ENCODE results near the gene COBL. TPM values are rescaled to one million over a fixed set of nuclear protein-coding genes. Genes with fewer than 3 reads are reported as not detected.

Gene COBL
- total and polyA plus RNA-seq, 10 of the 15 experiments (the other 5 are each of a cell fraction or from before 2014, with no cell fraction given) = 0.21 TPM; not detected in 9

- TF ChIP-seq, protein P1, sequence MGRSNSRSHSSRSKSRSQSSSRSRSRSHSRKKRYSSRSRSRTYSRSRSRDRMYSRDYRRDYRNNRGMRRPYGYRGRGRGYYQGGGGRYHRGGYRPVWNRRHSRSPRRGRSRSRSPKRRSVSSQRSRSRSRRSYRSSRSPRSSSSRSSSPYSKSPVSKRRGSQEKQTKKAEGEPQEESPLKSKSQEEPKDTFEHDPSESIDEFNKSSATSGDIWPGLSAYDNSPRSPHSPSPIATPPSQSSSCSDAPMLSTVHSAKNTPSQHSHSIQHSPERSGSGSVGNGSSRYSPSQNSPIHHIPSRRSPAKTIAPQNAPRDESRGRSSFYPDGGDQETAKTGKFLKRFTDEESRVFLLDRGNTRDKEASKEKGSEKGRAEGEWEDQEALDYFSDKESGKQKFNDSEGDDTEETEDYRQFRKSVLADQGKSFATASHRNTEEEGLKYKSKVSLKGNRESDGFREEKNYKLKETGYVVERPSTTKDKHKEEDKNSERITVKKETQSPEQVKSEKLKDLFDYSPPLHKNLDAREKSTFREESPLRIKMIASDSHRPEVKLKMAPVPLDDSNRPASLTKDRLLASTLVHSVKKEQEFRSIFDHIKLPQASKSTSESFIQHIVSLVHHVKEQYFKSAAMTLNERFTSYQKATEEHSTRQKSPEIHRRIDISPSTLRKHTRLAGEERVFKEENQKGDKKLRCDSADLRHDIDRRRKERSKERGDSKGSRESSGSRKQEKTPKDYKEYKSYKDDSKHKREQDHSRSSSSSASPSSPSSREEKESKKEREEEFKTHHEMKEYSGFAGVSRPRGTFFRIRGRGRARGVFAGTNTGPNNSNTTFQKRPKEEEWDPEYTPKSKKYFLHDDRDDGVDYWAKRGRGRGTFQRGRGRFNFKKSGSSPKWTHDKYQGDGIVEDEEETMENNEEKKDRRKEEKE (IDR thresholded peaks at IDR 0.05) = no peak
- TF ChIP-seq IKZF2 (IDR thresholded peaks at IDR 0.05) (no peak), BRCA1 (IDR thresholded peaks at IDR 0.05; ENCODE audit: low read depth, low read length) (no peak)
Measured at GRCh38 chr7:50980411-50980810, 336.2 kb downstream of the COBL start (continued).

DNA sequence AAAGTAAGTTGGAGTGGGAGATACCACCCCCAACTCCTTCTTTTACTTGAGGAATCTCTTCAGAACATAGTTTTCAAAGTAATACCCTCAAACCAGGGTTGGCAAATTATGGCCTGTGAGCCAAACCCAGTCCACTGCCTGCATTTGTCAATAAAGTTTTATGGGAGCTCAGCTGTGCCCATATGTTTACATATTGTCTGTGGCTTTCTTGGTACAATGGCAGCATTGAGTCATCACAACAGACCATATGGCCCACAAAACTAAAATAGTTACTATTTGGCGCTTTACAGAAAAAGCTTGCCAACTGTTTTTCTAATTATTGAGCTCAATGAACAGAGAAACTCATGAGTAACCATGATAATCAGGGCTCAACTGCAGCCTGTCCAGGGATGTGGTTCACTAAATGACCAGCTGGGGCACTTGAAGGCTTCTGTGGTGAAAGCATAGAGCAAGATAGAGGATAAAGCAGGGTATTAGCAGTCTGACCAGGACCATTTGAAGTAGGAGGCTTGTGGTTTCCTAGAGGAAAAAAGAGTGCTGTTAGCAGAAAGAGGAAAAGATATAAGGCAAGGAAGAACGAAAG is 337.9 kb downstream of the COBL start:
- Histone ChIP-seq H3K79me2 (ENCODE audit: control insufficient read depth, insufficient read depth, low read length) (no peaks in the 10 kb centered on the region), H3K9me3 (replicated peaks; ENCODE audit: control insufficient read depth, insufficient read depth, low read length) (no peaks in the 10 kb centered on the region), H2AFZ (ENCODE audit: control insufficient read depth, low read depth, low read length) (no peak overlapping the region), H3K27ac (ENCODE audit: control insufficient read depth, insufficient read depth) (no peak overlapping the region), H3K4me2 (ENCODE audit: control insufficient read depth, insufficient read depth) (no peak overlapping the region), H4K20me1 (ENCODE audit: control insufficient read depth, insufficient read depth) (no peaks in the 10 kb centered on the region), H3K27me3 (replicated peaks in 1 of 2; ENCODE audit: control insufficient read depth in 2 of 2, insufficient read depth in 2 of 2, low read length in 1 of 2) (no peaks in the 10 kb centered on the region), H3K4me3 (no peak overlapping the region), H3K9ac (ENCODE audit: control insufficient read depth, insufficient read depth, low read length) (no peak overlapping the region), H3K4me1 (ENCODE audit: control insufficient read depth, insufficient read depth, low read length) (no peaks in the 10 kb centered on the region), H3K36me3 (ENCODE audit: control insufficient read depth in 2 of 2, insufficient read depth in 2 of 2, low read length in 1 of 2) (no peaks in the 10 kb centered on the region)
- intact Hi-C loops (cut with micrococcal nuclease; ENCODE audit: unreplicated experiment) (no loop called here), in situ Hi-C loops (cut with MboI) (no loop called here)
- CTCF ChIA-PET = no interaction called here
- no peak for TF ChIP-seq CHD1 (IDR thresholded peaks at IDR 0.05; ENCODE audit: low read depth, low read length)
- no peak for TF ChIP-seq BRCA1 (IDR thresholded peaks at IDR 0.05; ENCODE audit: low read depth, low read length)
- TF ChIP-seq MLLT1 (IDR thresholded peaks at IDR 0.05) = no peak
- no peak for TF ChIP-seq RB1 (IDR thresholded peaks at IDR 0.05; ENCODE audit: borderline replicate concordance)
- DNase-seq (ENCODE audit: low read depth, low spot score) (no peak), ATAC-seq (no peak), FAIRE-seq (no peak)
- no TSS peak for BruUV-seq (replicated peaks)
- POLR2A ChIA-PET = no interaction called here
- RAD21 ChIA-PET (ENCODE audit: unreplicated experiment) = no interaction called here
- 0% methylated on average over 2 of the region's 2 CpGs for WGBS (ENCODE audit: insufficient coverage, insufficient replicate concordance, low lambda C conversion rate, missing lambda C conversion rate)
- SMC1A ChIA-PET (ENCODE audit: uncharacterized antibody, unreplicated experiment) = no interaction called here

Data from GM12878 (cell line).